CD4-positive, alpha-beta T cell treated with Interleukin-17A for 1 hour (primary cell): ENCODE results near the gene POU6F2.

Source experiments
- DNase-seq: peaks from one replicate; pipeline ENCODE4 v3.0.0-alpha.2; 2020

Gene POU6F2

GRCh38 chr7:39463252-39463651 lies 485.5 kb downstream of the POU6F2 start:
- DNase-seq, result no peak

- DNase-seq, result no peak
Observed at GRCh38 chr7:39464350-39465054, 486.8 kb downstream of the POU6F2 start.

GRCh38 chr7:39465055-39465929 lies 487.6 kb downstream of the POU6F2 start:
- DNase-seq, result peak; percentile 33

DNA sequence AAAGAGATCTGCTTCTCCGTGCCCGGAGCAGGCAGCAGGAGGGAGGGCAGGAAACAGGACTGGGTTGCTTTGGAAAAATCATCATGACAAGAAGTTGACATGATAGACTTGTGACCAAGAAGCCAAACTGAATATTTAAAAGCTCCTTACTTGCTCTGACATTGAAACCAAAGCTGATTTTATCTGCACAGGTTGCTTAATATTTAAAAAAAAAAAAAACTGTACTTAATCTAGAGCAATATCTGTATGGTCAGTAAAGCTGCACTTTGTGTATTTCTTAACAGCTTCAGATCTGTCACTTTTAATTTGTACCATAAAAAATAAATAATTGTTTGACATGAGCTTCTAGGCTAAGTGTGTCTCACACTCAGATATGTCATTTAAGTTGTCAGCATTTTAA lies 490.6 kb downstream of the POU6F2 start:
- DNase-seq, result no peak

GRCh38 chr7:39468808-39469374 lies 491.2 kb downstream of the POU6F2 start:
- DNase-seq, result no peak

DNA sequence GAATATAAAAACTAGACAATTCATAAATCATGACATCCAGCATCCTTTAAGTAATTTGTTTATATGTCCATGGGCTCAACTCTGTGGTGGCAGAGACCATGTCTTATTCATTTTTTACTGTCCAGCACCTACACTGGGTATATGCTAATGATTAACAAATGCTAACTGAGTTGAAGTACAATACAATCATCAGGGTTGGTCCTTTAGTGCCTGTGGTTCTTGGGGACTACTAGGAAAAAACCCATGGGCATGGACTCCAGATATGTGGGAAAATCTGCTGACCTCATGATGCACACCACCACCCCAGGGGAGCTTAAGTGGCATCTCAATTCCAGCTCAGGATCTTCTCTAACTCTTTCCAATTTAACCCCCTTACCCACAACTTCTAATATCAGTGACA lies 503.2 kb downstream of the POU6F2 start:
- DNase-seq, result no peak

GRCh38 chr7:39488467-39489393 lies 511.0 kb downstream of the POU6F2 start:
- no peak for DNase-seq

GRCh38 chr7:39490296-39490695 lies 512.6 kb downstream of the POU6F2 start:
- DNase-seq, result no peak

DNA sequence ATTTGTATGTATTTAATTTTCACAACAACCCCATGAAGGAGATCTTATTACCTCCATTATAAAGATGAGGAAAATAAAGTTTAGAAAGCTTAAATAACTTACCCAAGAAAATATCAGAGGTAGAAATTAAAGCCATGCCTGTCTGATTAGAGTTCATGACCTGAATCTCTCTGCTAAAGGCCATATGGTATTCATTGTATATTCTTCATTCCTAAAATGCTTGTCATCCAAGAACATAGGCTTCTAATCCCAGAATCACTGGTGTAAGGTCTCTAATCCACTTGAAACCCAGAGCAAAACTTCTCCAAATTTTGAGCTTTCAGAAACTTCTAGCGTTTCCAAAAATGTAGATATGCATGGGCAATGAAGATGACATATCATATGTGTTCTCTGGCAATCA lies 516.2 kb downstream of the POU6F2 start:
- DNase-seq, result no peak

DNA sequence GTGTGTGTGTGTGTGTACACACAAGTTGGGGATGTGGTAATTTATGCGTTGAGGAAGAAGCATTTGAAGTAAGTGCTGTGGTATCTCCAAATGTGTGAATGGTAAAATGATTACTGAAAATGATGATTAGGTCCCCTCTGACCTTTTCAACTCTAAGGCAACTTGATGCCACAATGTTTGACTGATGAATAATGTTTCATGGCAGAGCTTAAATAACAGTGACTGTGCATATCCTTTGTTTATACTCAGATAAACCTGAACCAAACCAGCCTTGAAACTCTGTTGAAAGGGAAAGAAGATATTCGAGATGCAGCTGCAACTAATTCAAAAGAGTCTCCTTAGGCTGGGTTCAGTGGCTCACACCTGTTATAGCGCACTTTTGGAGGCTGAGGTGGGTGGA lies 523.6 kb downstream of the POU6F2 start:
- no peak for DNase-seq

DNA sequence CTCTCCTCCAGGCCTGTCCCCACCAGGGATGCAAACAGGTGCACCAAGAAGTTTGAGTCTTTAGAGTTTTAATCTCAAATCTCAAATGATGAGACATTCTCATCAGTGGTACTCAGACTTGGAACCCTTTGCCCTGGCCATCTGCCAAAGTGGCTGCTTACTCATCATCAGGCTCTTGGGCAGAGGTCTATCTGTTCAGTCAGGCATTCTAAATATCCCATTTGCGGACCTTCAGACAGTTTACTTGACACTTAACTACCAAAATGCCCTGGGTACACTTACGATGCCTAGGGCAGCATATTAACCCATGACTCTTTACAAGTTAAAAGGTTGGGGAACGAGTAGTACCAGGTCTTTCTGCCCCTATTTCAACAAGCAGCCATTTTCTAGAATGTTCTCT lies 527.3 kb downstream of the POU6F2 start:
- no peak for DNase-seq

DNA sequence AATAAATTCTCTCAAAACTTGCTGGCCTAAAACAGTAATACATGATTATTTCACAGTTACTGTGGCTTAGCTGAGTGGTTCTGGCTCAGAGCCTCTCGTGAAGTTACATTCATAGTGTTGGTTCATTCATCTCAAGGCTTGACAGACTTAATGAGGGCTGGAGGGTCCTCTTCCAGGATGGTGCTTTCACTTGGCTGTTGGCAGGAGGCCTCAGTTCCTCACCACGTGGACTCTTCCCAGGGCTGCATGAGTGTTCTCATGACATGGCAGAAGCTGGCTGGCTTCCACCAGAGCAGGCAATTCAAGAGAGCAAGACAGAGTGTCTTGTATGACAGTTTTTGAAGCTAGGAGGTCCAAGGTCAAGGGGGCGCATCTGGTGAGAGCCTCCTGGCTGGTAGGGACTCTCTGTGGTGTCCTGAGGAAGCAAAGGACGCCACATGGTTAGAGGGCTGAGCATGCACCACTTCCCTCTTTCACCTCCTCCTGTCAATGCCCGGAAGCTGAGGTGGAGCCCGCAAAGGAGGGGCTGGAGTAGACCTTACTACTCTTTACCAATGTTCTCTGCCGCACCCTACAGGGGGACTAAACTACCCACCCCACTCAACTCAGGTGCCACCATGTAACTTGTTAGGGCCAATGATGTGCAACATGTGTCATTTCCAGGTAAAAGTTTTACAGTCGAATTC lies 530.3 kb downstream of the POU6F2 start:
- peak; percentile 3 for DNase-seq

- DNase-seq, result no peak
Observed at GRCh38 chr7:39509436-39509835, 531.7 kb downstream of the POU6F2 start.

DNA sequence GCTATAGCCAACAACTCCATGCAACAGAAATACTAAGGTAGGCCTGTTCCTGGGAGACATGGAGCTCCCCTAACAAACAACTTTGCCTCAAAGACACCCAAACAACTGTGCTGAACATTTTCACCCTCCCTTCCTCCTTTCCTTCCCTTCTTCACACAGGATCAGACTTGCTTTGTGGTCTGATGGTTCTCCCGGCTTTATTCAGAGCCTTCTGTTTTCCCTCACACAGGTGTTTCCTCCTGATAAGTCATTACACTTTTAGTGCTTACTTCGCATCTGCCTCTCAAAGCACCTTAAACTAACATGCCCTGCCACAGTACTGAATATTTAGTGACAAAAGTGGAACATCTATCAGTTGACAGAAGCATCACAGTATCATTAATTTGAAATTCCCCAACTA lies 532.2 kb downstream of the POU6F2 start:
- DNase-seq, result no peak

DNA sequence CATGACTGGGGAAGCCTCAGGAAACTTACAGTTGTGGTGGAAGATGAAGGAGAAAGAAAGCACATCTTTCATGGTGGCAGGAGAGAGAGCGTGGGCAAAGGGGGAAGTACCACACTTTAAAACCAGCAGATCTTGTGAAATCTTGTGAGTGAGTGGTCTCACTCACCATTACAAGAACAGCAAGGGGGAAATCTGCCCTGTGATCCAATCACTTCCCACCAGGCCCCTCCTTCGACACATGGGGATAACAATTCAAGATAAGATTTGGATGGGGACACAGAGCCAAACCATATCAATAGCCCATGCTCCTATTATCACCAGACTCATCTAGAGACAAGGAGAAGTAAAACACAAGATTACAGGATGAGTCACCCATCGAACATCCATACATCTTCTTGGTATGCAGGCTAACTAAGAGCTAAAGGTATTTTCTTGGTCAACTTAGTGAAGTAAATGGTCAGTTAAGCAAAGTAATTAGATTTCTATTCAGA lies 533.2 kb downstream of the POU6F2 start:
- no peak for DNase-seq

DNA sequence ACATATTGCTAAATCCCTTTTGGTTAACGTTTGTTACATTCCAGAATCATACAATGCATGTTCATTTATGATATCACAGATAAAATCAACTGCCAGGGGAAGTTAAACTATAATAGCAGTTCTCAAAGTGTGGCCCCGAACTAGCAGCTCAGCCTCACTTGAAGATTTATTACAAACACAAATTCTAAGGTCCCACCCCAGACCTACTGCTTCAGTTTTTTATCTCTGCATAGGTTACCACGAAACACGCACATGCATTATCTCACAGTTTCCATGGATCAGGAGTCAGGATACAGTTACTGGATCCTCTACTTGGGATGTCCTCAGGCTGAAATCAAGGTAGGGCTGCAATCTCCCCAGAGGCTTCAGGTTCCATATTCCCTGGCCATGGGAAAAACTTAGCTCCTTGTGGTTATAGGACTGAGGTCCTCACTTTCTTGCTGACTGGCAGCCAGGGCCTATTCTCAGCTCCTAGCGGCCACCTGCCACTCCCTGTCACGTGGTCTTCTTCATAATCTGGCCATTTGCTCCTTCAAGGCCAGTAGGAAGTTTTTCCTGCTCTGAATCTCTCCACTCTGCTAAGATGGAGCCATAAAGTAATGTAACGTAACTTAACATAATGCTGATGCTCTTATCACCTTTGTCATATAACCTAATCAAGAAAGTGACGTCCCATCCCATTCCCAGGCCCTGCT lies 538.0 kb downstream of the POU6F2 start:
- no peak for DNase-seq

GRCh38 chr7:39516498-39516897 lies 538.8 kb downstream of the POU6F2 start:
- DNase-seq, result no peak

- DNase-seq, result no peak
Observed at GRCh38 chr7:39517240-39517639, 539.5 kb downstream of the POU6F2 start.
